RCC 7860 (cell line): Measurements from ENCODE around the gene RGSL1.

Source experiments
- DNase-seq: peaks from one replicate; pipeline ENCODE4 v3.0.0-alpha.2; 2015; ENCODE audit warnings: low spot score
- FAIRE-seq: peaks from 2 replicates; lab custom pipeline; 2012; peaks lifted over from hg19 to GRCh38; lab: Jason Lieb, UNC

RGSL1 gene

DNA sequence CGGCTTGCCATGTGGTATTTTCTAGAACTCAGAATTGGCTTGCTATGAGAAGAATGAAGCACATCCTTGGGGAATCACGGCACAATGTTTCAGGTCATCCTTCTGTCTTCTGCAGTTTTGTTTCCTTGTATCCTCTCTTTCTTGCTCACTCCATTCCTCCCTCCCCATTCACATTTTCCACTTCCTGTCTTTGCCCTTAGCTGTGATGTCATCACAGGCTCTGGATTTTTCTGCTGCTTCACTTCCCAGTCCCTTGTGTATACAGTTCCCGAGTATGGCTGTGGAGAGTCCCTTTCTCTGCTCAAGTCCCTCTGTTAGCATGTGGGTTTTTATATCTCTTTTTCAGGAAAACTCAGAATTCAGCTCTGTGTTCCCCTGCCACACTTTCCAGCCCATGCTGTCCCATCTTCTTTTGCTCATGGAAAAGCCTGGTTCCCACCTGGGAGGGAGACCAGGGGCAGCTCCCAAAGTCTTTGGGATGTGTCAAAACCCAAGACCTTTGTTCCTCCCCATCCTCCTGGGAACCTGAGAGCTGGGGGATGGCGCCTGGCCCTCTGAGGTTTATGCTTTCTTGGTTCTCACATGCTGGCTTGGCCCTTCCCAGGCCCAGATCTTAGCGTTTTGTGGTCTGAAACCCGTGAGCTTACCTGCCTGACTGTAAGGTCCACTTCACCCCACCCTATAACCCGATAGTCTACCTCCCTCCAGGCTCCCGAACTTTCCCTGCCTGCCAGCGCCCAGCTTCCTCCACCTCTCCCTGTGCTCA is 159.1 kb downstream of the RGSL1 start:
- DNase-seq: peak; percentile 6
- no peak for FAIRE-seq
